KBM-7 (cell line): ENCODE measurements around the gene MAGEF1.
A peak's percentile ranks its signal among the peaks of the same experiment; 100 is the strongest.

Experiments
- DNase-seq: peaks from one replicate; pipeline ENCODE4 v3.0.0-alpha.2; 2015
- in situ Hi-C: fragments of 300-500 bp; cut with MboI; formaldehyde crosslinking; loops from 2 replicates; pipeline ENCODE4 v1.14.3; 2020; ENCODE audit warnings: low sequenced_read_pairs, low pct_unique_long_range_greater_than_20kb, mixed read lengths

MAGEF1 gene

DNA sequence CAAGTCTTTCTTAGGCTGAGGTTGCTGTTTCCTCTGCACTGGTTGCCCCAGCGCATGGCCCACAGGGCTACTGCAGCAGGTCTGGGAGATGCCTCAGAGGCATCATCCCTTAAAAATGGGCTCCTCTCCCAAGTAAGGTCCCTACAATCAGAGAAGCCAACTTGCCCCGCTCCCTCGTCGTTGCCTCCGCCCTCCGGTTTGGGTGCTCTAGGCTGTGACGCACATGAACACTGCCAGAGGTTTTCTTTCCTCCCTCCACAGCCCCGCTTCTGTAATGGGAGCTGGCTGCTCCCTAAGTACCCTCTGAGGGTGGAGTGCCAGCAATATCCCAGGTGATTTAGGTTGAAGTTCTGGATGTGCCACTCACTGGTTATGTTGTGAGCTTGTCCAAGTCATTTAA is 14.0 kb downstream of the MAGEF1 start:
- in situ Hi-C loops = no loop called here
- DNase-seq = no peak

DNA sequence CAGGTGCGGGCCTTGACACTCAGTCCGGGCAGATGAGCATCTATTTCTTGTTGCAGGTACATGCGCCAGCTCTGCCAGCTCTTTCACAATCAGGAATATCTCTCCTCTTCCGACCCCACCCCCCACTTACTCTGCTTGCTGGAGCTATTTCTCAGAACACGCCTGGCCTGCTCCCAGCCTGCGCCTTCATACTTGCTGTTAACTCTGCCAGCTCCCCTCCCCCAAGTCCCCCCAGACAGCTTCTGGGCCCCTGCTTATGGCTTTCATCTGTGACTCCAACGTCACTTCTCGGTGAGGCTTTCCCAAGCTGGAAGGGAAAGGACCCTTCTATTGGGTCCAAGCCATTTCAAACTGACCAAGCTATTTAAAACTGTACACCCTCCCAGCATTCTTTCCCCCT is 15.2 kb downstream of the MAGEF1 start:
- in situ Hi-C loops = no loop called here
- DNase-seq = no peak

DNA sequence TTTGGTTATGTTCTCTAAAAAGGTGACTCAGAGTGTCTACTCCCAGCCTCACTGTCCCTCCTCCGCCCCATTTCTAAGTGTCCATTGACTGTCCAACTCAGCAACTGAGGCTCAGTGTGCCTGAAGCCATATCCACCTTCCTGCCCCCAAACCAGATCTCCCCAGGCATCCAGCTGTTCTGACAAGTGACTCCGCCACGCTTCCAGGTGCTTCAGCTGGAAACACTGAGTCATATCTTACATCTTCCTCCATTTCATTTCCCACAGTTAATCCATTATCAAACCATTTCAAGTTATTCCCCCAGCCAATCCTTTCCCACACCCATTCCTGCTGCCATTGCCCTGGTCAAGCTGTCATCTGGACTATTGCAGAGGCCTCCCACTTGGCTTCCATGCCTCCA is 17.1 kb downstream of the MAGEF1 start:
- no peak for DNase-seq
- in situ Hi-C loops = no loop called here

DNA sequence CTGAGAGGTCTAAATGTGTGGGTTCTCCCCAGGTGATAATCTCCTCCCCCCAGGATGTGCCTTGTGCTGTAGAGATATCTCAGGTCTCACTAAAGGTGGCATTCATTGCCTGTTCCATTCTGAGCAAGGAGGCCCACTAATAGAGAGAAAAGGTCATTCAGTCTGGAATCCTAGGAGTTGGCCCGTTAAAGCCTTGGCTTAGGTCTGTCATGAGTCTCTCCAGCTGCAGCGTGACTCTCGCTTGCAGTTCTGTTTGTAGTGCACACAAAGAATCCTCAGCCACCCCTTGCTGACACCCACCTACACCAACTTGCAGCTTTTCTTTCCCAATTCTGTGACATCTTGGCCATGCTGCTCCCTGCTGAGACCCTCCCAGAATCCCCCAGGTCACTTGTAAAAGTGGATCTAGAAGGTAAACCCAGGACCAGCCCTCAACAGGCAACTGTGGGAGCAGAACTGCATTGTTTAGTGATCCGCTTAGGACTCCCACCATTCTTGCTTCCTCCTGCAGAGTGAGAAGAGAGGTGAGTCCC is 17.7 kb downstream of the MAGEF1 start:
- DNase-seq = no peak
- in situ Hi-C loops = no loop called here

DNA sequence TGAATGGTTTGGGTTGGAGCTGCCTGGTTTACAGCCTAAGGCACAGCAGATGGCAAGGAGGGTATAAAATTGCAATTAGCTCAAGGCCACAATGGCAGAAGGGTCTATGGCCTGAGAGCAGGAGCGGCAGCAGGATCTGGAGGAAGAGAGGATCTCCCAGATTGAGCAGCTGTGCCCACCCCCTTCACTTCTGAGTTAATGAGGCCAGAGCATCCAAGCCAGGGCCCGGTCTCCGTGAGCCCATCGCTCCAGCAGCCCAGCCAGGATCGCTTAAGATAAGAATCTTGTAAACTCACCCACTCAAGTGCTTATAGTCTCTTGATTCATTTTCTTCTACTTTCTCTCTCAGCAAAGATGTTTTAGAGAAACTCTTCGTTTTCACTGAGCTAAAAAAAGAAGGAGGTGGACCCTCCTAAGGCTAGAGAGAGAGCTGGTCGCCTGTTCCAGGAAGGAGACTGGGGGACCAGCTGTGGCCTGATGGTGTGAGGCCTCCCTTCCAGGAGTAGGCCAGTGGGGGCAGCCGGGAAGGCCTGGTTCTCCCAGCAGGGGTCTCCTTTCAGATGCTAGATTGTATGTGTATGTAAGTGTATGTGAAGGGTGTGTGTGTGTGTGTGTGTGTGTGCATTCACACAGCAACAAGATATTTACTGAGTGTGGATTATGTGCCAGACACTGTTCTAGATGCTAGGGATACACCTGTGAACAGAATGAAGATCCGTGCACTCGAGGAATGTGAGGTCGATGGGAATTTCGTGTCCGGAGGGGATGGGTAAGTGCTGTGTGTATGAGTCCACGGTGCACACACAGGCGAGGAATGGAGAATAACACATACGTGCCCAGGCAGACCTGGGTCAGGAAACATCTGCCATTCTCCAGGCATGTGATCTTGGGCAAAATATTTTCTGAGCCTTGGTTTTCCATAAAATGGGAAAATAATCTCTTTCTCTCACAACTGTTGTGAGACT is 18.6 kb downstream of the MAGEF1 start:
- no peak for DNase-seq
- in situ Hi-C loops = no loop called here

DNA sequence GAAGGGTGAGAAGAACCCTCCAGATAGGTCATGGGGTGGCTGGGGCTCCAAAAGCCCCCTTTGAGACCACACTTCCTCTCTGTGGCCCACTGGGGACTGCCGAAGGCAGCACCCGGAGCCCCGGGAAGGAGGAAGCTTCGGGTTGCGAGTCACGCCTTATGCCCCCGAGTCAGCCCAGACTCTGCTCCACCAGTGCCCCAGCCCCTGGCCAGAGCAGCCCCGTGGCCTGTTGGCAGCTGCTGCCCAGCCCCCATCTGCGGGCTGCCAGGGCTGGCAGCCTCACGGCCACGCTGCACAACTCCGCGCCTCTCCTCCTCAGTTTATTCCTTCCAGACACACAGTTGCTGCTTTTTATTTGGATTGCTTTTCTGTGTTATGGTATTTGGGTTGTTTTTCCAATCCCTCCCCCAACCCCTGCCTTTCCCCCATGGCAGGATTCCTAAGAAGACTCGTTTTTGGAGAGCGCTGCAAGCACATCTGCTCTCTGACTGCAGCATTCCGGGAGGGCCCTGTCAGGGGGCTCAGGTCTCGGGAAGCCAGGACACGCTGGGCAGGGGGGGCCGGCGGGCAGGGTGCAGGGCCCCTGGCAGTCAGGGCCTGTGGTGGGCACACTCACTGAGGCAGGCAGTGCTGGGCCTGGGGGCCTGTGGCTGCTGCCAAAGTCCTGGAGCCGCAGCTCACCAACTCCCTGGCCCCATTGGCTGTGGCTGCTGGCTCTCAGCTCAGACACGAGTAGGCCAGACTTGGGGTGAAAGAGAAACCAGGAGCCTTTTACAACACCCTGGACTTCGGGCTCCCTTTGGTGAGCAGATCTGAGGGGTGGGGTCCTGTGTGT is 20.2 kb downstream of the MAGEF1 start:
- in situ Hi-C loops = no loop called here
- DNase-seq = peak; percentile 43

DNA sequence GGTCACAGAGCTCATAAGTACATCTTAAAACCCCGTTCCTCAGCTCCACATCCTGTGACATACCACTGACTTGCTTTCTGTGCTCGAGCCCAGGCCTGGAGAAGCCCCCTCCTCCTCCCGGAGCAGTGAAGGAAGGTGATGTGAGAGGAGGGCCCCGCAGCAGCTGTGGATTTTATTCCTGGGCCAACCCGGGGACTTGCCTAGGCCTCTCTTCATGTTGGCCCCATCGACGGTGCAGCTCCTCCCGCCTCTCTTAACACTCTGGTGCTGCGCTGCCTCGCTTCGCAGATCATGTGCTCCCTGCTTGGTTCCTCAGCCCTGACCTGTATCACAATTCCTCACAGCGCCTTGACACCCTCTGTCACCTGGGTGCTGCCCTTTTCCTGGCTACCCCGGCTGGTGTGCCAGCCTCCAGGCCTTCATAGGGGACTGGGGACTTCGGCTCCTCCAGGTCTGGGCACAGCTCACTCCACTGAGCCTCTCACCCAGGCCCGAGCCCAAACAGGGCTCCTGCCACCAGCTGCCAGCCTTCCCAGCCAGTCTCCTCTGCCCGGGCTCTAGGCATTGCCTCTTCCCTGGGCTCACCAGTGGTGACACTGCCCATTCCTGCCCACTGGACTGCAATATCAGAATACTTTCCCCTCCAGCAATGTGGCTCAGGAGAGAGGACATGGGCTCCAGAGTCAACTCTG is 21.5 kb downstream of the MAGEF1 start:
- in situ Hi-C loops = no loop called here

DNA sequence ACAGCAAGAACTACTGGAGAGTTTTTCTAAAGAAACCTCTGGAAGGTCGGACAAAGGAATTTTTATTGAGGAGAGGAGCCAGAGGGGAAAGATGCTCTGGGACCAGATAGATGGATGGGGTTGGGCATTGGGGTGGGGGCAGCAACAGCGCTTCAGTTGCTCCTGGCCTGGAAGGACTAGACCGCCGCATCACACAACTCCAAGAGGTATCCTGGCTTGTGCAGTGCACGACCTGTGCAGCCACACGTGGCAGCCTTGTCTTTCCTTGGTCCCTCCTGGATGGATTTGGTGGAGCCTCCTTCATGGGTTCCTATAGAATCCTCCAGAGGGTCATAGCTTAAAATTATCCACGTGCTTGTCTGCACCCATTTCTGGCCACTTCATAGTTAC is 23.0 kb downstream of the MAGEF1 start:
- in situ Hi-C loops = no loop called here
- DNase-seq = no peak

More for the DNA sequence above, 21.5 kb downstream of the MAGEF1 start:
- no peak for DNase-seq

DNA sequence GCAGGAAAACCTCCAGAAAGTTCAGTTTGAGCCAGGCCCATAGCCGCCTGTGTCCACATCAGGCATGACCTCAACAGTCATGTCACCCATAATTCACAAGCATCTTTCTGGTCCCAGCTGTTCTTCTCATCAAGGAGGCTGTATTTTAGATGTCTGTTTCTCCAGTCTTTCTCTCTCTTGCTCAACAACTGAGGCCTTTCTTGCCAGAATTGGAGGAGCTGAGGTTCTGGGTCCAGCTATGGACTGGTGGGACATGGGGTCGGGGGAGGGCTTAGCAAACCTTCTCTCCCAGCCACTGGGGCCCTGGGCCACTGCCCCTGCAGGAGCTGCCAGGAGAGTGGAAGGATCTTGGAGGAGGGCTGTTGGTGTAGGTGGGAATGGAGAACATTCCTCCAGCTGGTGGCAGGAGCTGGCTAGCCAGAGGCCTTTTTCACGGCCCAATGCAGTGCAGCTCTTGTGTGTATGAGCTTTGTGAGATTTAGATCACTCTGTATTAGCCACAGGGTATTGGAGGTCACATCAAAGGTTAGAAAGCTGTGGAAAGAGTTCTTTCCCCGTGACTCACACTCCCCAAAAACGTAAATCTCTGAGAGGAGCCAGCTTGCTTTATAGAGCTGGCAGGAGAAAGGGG is 23.5 kb downstream of the MAGEF1 start:
- in situ Hi-C loops = no loop called here
- no peak for DNase-seq

DNA sequence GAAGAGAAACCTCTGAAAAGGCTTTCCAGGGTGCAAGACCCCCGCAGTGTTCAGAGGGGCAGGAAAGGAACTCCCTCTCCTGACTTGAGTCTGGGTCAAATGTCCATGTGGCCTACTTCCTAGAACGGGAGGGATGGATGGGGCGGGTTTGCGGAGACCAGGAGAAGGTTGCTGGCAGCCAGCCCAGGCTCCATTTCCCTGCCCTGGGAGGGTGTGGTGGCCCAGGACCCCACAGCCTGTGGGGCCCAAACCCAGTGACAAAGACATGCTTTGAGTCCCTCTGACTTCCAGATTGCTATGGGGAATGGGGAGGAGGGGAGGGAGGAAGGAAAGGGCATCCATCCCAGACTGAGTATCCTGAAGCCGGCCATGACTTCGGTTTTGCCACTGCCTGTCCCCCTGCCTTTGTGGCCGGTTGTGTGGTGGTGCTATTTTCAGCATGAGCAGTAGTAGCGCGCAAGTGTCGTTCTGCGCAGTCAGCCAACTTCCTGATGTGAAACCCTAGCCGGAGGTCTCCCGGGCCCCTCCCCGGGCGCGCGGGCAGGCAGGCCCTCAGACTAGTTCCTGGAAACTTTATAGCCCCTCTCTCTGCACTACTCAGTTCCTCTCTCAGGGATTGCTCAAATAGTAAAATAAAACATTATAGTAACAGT is 24.4 kb downstream of the MAGEF1 start:
- DNase-seq = peak; percentile 93

DNA sequence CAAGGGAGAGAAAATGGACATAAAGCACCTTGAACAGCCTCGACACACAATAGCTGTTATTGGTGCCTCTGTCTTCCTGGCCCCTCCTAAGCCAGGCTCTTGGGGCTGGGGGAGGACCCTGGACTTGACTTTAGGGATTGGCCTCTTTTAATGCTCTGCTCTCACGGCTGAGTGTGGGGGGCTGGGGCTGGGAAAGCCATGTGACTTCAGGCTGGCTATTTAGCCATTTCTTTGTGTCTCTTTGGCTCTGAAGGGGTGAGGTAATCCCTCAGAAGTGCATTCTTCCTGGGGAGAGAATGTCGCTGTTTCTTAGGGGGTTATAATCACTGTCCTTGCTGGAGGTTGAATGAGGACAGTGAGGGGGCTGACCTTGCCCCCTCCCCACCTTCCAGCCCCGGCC is 26.2 kb downstream of the MAGEF1 start:
- in situ Hi-C loops = no loop called here
- DNase-seq = no peak

More for the DNA sequence above, 24.4 kb downstream of the MAGEF1 start:
- in situ Hi-C loops = no loop called here

DNA sequence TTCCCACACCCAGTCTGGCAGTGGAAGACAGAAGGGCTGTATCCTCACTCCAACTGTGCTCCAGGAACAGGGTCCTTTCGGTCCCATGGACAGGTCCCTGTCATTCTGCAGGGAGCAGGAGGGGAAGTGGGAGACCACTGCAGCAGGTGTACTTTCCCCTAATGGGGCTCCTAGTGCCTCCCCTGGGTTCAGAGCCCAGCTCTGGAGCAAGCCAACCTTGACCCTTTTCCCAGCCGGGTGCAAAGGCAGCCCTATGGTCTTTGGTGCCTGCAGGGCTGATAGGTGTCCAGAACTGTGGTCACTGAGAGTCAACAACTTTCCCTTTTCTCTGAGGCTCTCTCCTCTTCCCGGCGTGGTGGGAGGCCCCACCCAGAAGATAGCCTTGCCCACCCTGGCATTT is 26.8 kb downstream of the MAGEF1 start:
- in situ Hi-C loops = no loop called here
- no peak for DNase-seq

DNA sequence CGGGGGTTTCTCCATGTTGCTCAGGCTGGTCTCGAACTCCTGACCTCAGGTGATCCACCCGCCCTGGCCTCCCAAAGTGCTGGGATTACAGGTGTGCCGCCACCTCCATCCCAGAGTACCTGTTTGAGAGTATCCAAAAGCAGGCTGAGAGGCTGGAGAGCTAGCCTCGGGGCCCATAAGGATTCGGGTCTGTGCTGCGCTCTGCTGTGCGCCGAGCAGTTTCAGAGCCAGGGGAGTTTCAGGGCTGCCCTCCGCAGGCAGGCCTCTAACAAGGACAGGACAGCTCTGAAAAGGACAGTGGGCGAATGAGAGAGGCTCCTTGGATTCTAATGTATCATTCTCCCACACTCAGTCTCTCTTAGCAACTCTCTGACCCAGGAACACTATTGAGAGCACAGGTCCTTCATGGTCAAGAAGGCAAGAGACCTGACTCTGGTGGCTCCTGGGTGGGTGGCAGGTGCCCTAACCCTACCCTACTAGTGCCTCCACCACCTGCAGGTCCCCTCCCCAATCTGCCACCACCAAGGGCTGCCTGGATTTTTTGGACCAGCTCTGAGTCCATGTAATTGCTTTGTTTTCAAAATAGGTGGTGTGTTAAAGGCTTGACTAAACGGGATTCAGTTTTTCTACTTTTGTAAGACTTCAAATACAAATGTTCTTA is 27.8 kb downstream of the MAGEF1 start:
- in situ Hi-C loops = no loop called here
- DNase-seq = no peak

DNA sequence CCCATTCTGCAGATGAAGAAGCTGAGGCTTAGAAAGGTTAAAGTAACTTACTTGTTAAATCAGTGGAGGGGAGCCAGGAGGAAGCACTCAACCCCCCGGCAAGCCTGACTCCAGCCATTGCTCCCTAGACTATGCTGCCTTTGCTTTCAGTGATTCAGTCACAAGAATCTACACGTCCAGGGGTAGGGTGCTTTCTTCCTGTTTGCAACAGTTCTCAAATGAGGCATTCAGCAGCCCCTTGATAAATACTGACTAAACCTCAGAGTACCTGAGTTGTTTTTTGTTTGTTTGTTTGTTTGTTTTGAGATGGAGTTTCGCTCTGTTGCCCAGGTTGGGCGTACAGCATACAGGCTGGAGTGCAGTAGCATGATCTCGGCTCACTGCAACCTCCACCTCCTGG is 28.6 kb downstream of the MAGEF1 start:
- no peak for DNase-seq
- in situ Hi-C loops = no loop called here

DNA sequence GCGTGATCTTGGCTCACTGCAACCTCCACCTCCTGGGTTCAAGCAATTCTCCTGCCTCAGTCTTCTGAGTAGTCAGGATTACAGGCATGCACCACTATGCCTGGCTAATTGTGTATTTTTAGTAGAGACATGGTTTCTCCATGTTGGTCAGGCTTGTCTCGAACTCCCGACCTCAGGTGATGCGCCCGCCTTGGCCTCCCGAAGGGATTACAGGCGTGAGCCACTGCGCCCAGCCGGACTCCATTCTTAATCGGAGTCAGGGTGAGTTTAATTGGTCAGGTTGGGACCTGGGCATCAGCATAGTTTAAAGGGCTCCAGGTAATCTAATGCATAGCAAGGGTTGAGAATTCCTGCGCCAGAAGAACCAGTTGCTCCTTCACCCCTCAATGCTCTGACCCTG is 29.2 kb downstream of the MAGEF1 start:
- DNase-seq = no peak
- in situ Hi-C loops = no loop called here

DNA sequence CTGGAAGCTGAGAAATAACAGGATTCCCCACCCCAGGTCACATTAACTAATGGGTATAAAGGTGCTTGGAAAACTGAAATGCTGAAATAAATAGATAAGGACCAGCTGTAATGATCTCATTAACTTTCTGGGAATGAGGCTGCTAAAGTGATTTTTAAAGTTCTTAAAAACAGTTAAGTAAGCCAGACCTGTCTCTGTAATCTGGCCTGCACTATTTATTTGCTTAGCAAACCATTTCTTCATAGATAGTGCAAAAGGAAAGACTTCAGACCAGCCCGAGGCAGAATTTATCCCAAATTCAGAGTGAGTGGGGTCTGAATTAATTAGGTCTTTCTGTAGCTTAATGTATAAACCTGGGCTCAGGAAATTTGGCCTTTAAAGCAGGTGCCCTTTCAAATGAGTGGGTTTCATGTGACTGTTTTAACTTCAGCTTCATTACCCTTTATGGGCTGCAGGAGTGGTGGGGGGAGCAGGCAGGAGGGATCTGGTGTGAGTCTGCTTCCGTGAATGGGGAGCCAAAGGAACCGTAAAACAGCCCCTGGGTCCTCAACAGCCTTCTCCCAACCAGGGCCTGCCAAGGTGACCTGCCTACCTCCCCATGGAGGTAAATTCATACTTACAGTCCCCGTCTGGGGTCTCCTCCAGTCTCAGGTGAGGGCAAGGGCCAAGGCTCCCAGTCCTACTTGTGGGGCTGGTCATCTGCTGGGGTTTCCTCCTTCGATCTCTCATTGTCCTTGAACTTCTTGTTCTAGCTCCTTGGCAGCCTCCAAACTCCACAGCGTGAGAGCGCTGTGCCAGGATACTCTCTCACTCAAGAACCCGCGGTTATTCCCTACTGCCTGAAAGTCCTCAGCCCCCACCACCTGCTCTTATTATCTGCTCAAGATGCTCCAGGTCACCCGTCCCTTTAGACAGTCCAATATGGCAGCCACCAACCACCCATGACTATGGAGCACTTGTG is 31.2 kb downstream of the MAGEF1 start:
- in situ Hi-C loops = no loop called here
- no peak for DNase-seq
